Measurements from ENCODE around the gene IQCE.

- no peak for TF ChIP-seq CTCF (IDR thresholded peaks at IDR 0.05; ENCODE audit: poor library complexity)
- TF ChIP-seq EZH2 (IDR thresholded peaks at IDR 0.05; ENCODE audit: borderline replicate concordance): no peak
- no peak for TF ChIP-seq EZH2phosphoT487 (IDR thresholded peaks at IDR 0.05; ENCODE audit: low read depth, severe bottlenecking, unreplicated experiment)
Observed at GRCh38 chr7:2528481-2529095, 30.2 kb upstream of the IQCE start.
